H1 (cell line): Measurements from ENCODE around the gene SMYD1. TPM values are rescaled to one million over a fixed set of nuclear protein-coding genes. Genes with fewer than 3 reads are reported as not detected.

Source experiments
- CTCF ChIA-PET: fragments of 300-600 bp; sonication (Branson Sonifier 250); formaldehyde crosslinking; loops from one replicate; lab custom pipeline; 2021; ENCODE audit not compliant: partially characterized antibody; lab: Charles Lee
- POLR2A ChIA-PET: fragments of 300-600 bp; sonication (Branson Sonifier 250); formaldehyde crosslinking; loops from one replicate; lab custom pipeline; 2021; ENCODE audit warnings: inconsistent platforms; ENCODE audit not compliant: partially characterized antibody; lab: Charles Lee
- DNase-seq, 2 experiments: peaks; one replicate each; pipeline versions ENCODE4 v3.0.0 to v3.0.0-alpha.2; 2010 to 2022; ENCODE audit warnings: low spot score in 2 of 2, low read depth in 1 of 2, mixed read lengths in 1 of 2
- FAIRE-seq: peaks from 2 replicates; lab custom pipeline; 2011; peaks lifted over from hg19 to GRCh38; lab: Jason Lieb, UNC
- H2AFZ ChIP-seq: 2 replicates; pipeline ENCODE4 v1.8.1; 2012; ENCODE audit warnings: low read length, inconsistent platforms
- H2AK5ac ChIP-seq: 2 replicates; pipeline ENCODE4 v1.6.1; 2013; ENCODE audit warnings: low read depth, low read length
- H2BK120ac ChIP-seq: replicated peaks from 2 replicates; pipeline ENCODE3; 2013; ENCODE audit warnings: low read depth, low read length, inconsistent platforms
- H2BK12ac ChIP-seq: 2 replicates; pipeline ENCODE4 v1.6.1; 2013; ENCODE audit warnings: low read depth, low read length
- H2BK15ac ChIP-seq: 2 replicates; pipeline ENCODE4 v1.6.1; 2013; ENCODE audit warnings: low read length
- H2BK20ac ChIP-seq: 2 replicates; pipeline ENCODE4 v1.6.1; 2013; ENCODE audit warnings: low read length
- H2BK5ac ChIP-seq: 2 replicates; pipeline ENCODE4 v1.6.1; 2013; ENCODE audit warnings: low read depth, low read length
- H3K14ac ChIP-seq: 2 replicates; pipeline ENCODE4 v1.6.1; 2013; ENCODE audit warnings: inconsistent platforms; ENCODE audit not compliant: insufficient read length
- H3K18ac ChIP-seq: 2 replicates; pipeline ENCODE4 v1.6.1; 2013; ENCODE audit warnings: low read length; ENCODE audit errors: extremely low read depth
- H3K23ac ChIP-seq: 2 replicates; pipeline ENCODE4 v1.6.1; 2013; ENCODE audit warnings: inconsistent platforms; ENCODE audit not compliant: insufficient read length
- H3K23me2 ChIP-seq: 2 replicates; pipeline ENCODE4 v1.6.1; 2013; ENCODE audit warnings: low read depth, low read length
- H3K27ac ChIP-seq: 2 replicates; pipeline ENCODE4 v1.6.1; 2011; ENCODE audit warnings: low read depth, low read length, inconsistent platforms
- H3K27me3 ChIP-seq, 4 experiments: replicated peaks in 1 of 4; 1 replicate in 1 of 4; 2 replicates in 3 of 4; pipeline versions ENCODE4 v1.6.1 to v1.8.1; 2011 to 2013; ENCODE audit warnings: low read length in 3 of 4, mild to moderate bottlenecking in 3 of 4, inconsistent platforms in 2 of 4, mixed read lengths in 2 of 4, moderate library complexity in 1 of 4; ENCODE audit not compliant: control insufficient read depth in 3 of 4, insufficient read depth in 3 of 4; ENCODE audit errors: extremely low read depth in 1 of 4
- H3K36me3 ChIP-seq, 4 experiments: 2 replicates each; pipeline versions ENCODE4 v1.6.1 to v1.8.1; 2011 to 2013; ENCODE audit warnings: mild to moderate bottlenecking in 4 of 4, low read length in 3 of 4, moderate library complexity in 2 of 4, control low read depth in 1 of 4, inconsistent platforms in 1 of 4; ENCODE audit not compliant: insufficient read depth in 4 of 4, control insufficient read depth in 2 of 4
- H3K4ac ChIP-seq: replicated peaks from 2 replicates; pipeline ENCODE3; 2013; ENCODE audit warnings: low read length, low read depth, mixed read lengths, inconsistent platforms; ENCODE audit not compliant: insufficient read length
- H3K4me1 ChIP-seq, 4 experiments: replicated peaks in 1 of 4; 1 replicate in 1 of 4; 2 replicates in 3 of 4; pipeline versions ENCODE4 v1.6.1 to v1.8.1; 2011 to 2013; ENCODE audit warnings: low read length in 3 of 4, inconsistent platforms in 2 of 4, mixed read lengths in 1 of 4; ENCODE audit not compliant: insufficient read depth in 4 of 4, control insufficient read depth in 3 of 4
- H3K4me2 ChIP-seq, 2 experiments: 2 replicates each; pipeline versions ENCODE4 v1.6.1 to v1.8.1; 2011 to 2013; ENCODE audit warnings: low read depth in 2 of 2, low read length in 2 of 2, control low read depth in 1 of 2, inconsistent platforms in 1 of 2, mild to moderate bottlenecking in 1 of 2; ENCODE audit not compliant: insufficient read depth in 1 of 2
- H3K4me3 ChIP-seq, 4 experiments: fragments of 200-600, 300-600 bp in 1 of 4; sonication (generic), shearing (Covaris generic), sonication (Bioruptor Twin) in 1 of 4; 2 replicates each; pipeline versions ENCODE4 v1.5.1 to v1.8.1; 2011 to 2016; ENCODE audit warnings: low read length in 4 of 4, low read depth in 3 of 4, control low read depth in 2 of 4, inconsistent platforms in 2 of 4, mild to moderate bottlenecking in 2 of 4, mixed read lengths in 1 of 4, moderate library complexity in 1 of 4; ENCODE audit not compliant: insufficient read depth in 2 of 4; ENCODE audit errors: extremely low read depth in 1 of 4
- H3K56ac ChIP-seq: replicated peaks from 2 replicates; pipeline ENCODE3; 2013; ENCODE audit warnings: low read depth, mild to moderate bottlenecking, mixed read lengths, low read length, inconsistent platforms; ENCODE audit not compliant: insufficient read length
- H3K79me1 ChIP-seq: 2 replicates; pipeline ENCODE4 v1.6.1; 2013; ENCODE audit warnings: low read depth, low read length, control low read depth
- H3K79me2 ChIP-seq, 2 experiments: 2 replicates each; pipeline versions ENCODE4 v1.6.1 to v1.8.1; 2012 to 2013; ENCODE audit warnings: low read length in 2 of 2, mild to moderate bottlenecking in 2 of 2, inconsistent platforms in 1 of 2; ENCODE audit not compliant: insufficient read depth in 2 of 2, control insufficient read depth in 1 of 2
- H3K9ac ChIP-seq, 4 experiments: replicated peaks in 1 of 4; 1 replicate in 1 of 4; 2 replicates in 3 of 4; pipeline versions ENCODE4 v1.6.1 to v1.8.1; 2011 to 2013; ENCODE audit warnings: low read depth in 3 of 4, low read length in 3 of 4, control low read depth in 2 of 4, mild to moderate bottlenecking in 2 of 4, moderate library complexity in 2 of 4, inconsistent platforms in 1 of 4; ENCODE audit errors: extremely low read depth in 1 of 4
- H3K9me3 ChIP-seq, 2 experiments: 2 replicates each; pipeline versions ENCODE4 v1.6.1 to v1.8.1; 2012 to 2013; ENCODE audit warnings: mild to moderate bottlenecking in 2 of 2, moderate library complexity in 2 of 2, control low read depth in 1 of 2, inconsistent platforms in 1 of 2, low read depth in 1 of 2, low read length in 1 of 2, mixed read lengths in 1 of 2; ENCODE audit not compliant: insufficient read depth in 2 of 2
- H4K20me1 ChIP-seq, 2 experiments: replicated peaks in 1 of 2; 2 replicates each; pipeline versions ENCODE3 to v1.8.1; 2011 to 2013; ENCODE audit warnings: inconsistent platforms in 2 of 2, low read length in 2 of 2, mild to moderate bottlenecking in 1 of 2; ENCODE audit not compliant: insufficient read depth in 2 of 2, control insufficient read depth in 1 of 2
- H4K5ac ChIP-seq: 2 replicates; pipeline ENCODE4 v1.6.1; 2013; ENCODE audit warnings: low read length, low read depth, mixed read lengths, inconsistent platforms; ENCODE audit not compliant: insufficient read length
- H4K8ac ChIP-seq: 2 replicates; pipeline ENCODE4 v1.8.0; 2013; ENCODE audit warnings: mild to moderate bottlenecking, moderate library complexity, low read length, inconsistent platforms; ENCODE audit not compliant: insufficient read depth; ENCODE audit errors: extremely low read depth
- H4K91ac ChIP-seq: replicated peaks from 2 replicates; pipeline ENCODE3; 2013; ENCODE audit warnings: low read length, mixed read lengths, inconsistent platforms; ENCODE audit not compliant: insufficient read length
- HDAC2 ChIP-seq, 2 experiments: fragments of 300-600 bp in 1 of 2; sonication (generic) in 1 of 2; IDR thresholded peaks; 2 replicates each; pipeline ENCODE4 v1.6.1; 2011 to 2012; ENCODE audit warnings: low read depth in 2 of 2, low read length in 2 of 2, mild to moderate bottlenecking in 2 of 2, moderate library complexity in 2 of 2, borderline replicate concordance in 1 of 2, inconsistent platforms in 1 of 2
- KDM5A ChIP-seq: fragments of 200-600 bp; IDR thresholded peaks from 2 replicates; pipeline ENCODE4 v1.7.1; 2012; ENCODE audit warnings: mild to moderate bottlenecking, low read length, inconsistent platforms, mixed read lengths
- NANOG ChIP-seq: IDR thresholded peaks from 2 replicates; pipeline ENCODE4 v1.6.1; 2011; ENCODE audit warnings: low read length, low read depth, mild to moderate bottlenecking, inconsistent platforms; ENCODE audit not compliant: insufficient read depth, poor library complexity, severe bottlenecking
- POLR2AphosphoS5 ChIP-seq: IDR thresholded peaks from 2 replicates; pipeline ENCODE4 v1.6.1; 2011; ENCODE audit warnings: low read depth, low read length
- SIX5 ChIP-seq: IDR thresholded peaks from 2 replicates; pipeline ENCODE4 v1.6.1; 2011; ENCODE audit warnings: mild to moderate bottlenecking, low read depth, low read length
- SP1 ChIP-seq: IDR thresholded peaks from 2 replicates; pipeline ENCODE4 v1.6.1; 2011; ENCODE audit warnings: low read depth, low read length
- TAF7 ChIP-seq: optimal IDR thresholded peaks from 2 replicates; pipeline ENCODE3; 2011; ENCODE audit warnings: low read depth, mild to moderate bottlenecking, inconsistent platforms, low read length, moderate library complexity, borderline replicate concordance
- WGBS, 2 experiments: shearing (Covaris generic) in 1 of 2; methylation state at CpG; one replicate each; pipeline versions ENCODE4 v1.1.6 to v1.1.7; 2013 to 2015; ENCODE audit warnings: low lambda C conversion rate in 2 of 2, mixed read lengths in 2 of 2, inconsistent platforms in 1 of 2, low coverage in 1 of 2, missing lambda C conversion rate in 1 of 2; ENCODE audit not compliant: insufficient replicate concordance in 2 of 2, insufficient coverage in 1 of 2, insufficient read length in 1 of 2; ENCODE audit errors: extremely low coverage in 1 of 2, missing lambda C conversion rate in 1 of 2; 5-methylcytosine and 5-hydroxymethylcytosine counted together
- polyA plus RNA-seq, 7 experiments: library from polyadenylated mRNA; depleted of rRNA in 3 of 7; stranded (reverse) in 5 of 7; unstranded in 2 of 7; fragments of >200 nt in 5 of 7; fragments of 200-250 nt in 2 of 7; gene quantifications; 1 replicate in 5 of 7; 2 replicates in 1 of 7; 4 replicates in 1 of 7; pipeline versions ENCODE4 v1.2.1 to v1.2.3, GENCODE V29; 2011 to 2013; ENCODE audit warnings: missing spikeins in 2 of 7, mixed read lengths in 2 of 7
- total RNA-seq: library from RNA; stranded (reverse); fragmentation: NEBNext Ultra II Directional; extraction: Animal tissue kit (Norgen Biotek cat#: 25700); gene quantifications from 2 replicates; pipeline ENCODE4 v1.2.1, GENCODE V29; 2021

The SMYD1 gene
- total and polyA plus RNA-seq, 2 of the 8 experiments (the other 6 are each of a cell fraction or from before 2014, with no cell fraction given): 0.06 TPM; not detected in 1

DNA sequence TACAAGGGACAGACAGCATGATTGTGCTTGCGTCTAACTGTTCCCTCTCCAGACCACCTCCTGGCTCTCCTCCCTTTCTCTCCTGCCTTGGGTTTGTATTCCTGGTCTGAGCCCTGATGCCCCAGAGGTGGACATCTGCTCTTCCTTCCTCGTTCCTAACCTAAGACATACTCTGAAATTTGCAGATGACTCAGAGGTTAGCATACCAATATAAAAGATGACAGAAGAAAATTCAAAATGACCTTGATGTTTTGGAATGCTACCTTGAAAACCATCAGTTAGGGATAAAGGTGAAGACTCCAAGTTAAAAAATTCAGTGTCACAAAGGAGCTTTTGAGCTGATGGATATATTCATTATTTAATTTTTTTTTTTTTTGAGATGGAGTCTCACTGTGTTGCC, 12.9 kb downstream of the SMYD1 start:
- TF ChIP-seq POLR2AphosphoS5 (no peak), KDM5A (no peak), NANOG (no peak), TAF7 (no peak), SP1 (no peak), SIX5 (no peak), HDAC2 (IDR thresholded peaks at IDR 0.05; ENCODE audit: borderline replicate concordance in 1 of 2, low read depth in 2 of 2, low read length in 2 of 2) (no peak)
- no peaks in the 10 kb centered on the region for H3K36me3 ChIP-seq
- no peak overlapping the region for H3K4me3 ChIP-seq
- ChIA-PET POLR2A (no interaction called here), CTCF (interaction anchor here (0.8 to 2.7 kb wide), 2 partner anchors 14 to 20 kb away, joined by 3 to 16 read pairs; no protein-coding TSS in a partner anchor)
- 85% methylated on average over 2 of the region's 2 CpGs; no CpG with 5 or more reads in 1 of the 2 experiments for WGBS, 2 experiments
- H3K27me3 ChIP-seq: no peaks in the 10 kb centered on the region
- no peak overlapping the region for H2BK5ac ChIP-seq
- H3K18ac ChIP-seq: no peak overlapping the region
- no peak overlapping the region for H3K9ac ChIP-seq
- H2BK12ac ChIP-seq: no peak overlapping the region; the same call in 1 of the 2 replicates
- no peak overlapping the region for H2BK20ac ChIP-seq
- no peak overlapping the region for H4K5ac ChIP-seq
- H3K14ac ChIP-seq: no peak overlapping the region
- no peak overlapping the region for H3K4ac ChIP-seq
- no peaks in the 10 kb centered on the region for H3K23me2 ChIP-seq
- DNase-seq (no peak), FAIRE-seq (no peak)
- no peak overlapping the region for H2BK120ac ChIP-seq
- H3K56ac ChIP-seq: no peak overlapping the region
- H3K79me2 ChIP-seq: no peaks in the 10 kb centered on the region
- H2AK5ac ChIP-seq: no peak overlapping the region
- no peaks in the 10 kb centered on the region for H3K79me1 ChIP-seq
- H3K4me1 ChIP-seq: peaks cover 1 to 6% (median 4%) of the 10 kb centered on the region in 4 experiments; a peak in 6 of 7 replicates
- H4K8ac ChIP-seq: no peak overlapping the region
- H4K20me1 ChIP-seq: no peaks in the 10 kb centered on the region
- no peak overlapping the region for H3K23ac ChIP-seq
- no peak overlapping the region for H2BK15ac ChIP-seq
- no peak overlapping the region for H4K91ac ChIP-seq
- H3K4me2 ChIP-seq: no peak overlapping the region
- H2AFZ ChIP-seq: no peak overlapping the region
- H3K27ac ChIP-seq: no peak overlapping the region
- no peaks in the 10 kb centered on the region for H3K9me3 ChIP-seq
